SK-MEL-5 (cell line): ENCODE measurements around the gene ORAI2. TPM values are rescaled to one million over a fixed set of nuclear protein-coding genes. Genes with fewer than 3 reads are reported as not detected.
"Not testable (repeated sequence)": the region's sequence is repeated elsewhere in the genome, so short reads cannot be mapped to it uniquely, and the experiment has no call there.

Source experiments
- DNase-seq: peaks from one replicate; pipeline ENCODE4 v3.0.0-alpha.2; 2016; ENCODE audit warnings: low read depth, low spot score
- in situ Hi-C: cut with HindIII; loops from 2 replicates; pipeline ENCODE4 v1.10.0; 2016; ENCODE audit warnings: low sequenced_read_pairs, high pct_unique_total_duplicates, low pct_unique_long_range_greater_than_20kb
- total RNA-seq: library from RNA; depleted of rRNA; stranded (reverse); fragments of >200 nt; shearing (Covaris generic); gene quantifications from 2 replicates; pipeline ENCODE4 v1.2.3, GENCODE V29; 2014

ORAI2 gene
- total RNA-seq, 1 experiment from 2014 or later = 22.3 TPM

DNA sequence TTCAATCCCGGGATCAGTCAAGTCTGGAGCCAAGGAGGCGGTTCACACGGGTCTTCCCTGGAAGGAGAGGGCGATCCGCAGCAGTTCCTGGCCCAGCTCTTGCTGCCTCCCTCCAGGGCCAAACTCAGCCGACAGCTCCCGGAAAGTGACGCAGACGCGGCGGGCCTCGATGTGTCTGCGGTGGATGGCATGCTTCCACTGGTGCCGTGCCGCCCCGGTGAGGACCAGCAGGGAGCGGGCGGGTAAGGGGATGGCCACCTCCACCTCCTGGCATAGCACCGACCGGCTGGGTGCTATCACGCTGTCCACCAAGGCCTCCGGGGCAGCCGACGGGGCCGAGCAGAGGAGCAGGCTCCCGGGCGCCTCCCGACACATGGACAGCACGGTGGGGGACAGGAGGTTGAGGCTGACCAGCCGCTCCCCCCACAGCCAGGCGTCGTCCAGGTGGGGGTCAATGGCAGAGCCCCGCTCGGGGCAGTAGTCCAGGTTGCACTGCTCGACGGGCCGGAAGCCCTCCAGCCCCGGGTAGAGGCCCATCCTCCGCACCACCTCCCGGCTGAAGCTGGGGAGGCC is 24.1 kb downstream of the ORAI2 start:
- no peak for DNase-seq
- in situ Hi-C loops = no loop called here

DNA sequence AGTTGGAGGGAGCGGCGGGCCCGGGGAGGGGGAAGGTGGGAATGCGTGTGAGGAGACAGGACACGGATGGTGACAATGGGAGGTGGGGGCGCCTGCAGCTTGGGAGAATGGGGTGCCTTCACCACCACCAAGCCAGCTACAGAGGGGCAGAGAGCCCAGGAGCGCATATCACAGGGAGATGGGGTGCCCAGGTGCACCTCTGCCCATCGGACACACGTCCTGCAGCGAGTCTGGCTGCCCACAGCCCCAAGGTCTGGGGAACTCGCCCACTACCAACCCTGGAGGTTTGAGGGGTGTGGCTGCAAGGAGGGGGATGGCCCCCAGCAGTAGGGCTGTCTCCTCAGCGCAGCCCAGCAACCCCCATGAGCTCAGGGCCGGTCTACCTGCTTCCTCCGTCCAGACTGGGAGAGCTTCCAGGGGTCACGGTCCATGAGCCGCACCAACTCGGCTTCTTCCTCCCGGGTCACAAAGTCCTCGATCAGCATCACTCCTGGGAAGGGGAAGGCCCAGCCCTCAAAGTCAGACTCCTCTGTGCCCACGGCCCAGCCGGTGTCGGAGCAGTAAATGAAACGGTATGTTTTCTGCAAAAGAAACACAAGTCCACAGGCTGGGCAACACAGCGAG is 26.0 kb downstream of the ORAI2 start:
- DNase-seq = no peak
- in situ Hi-C loops = no loop called here

DNA sequence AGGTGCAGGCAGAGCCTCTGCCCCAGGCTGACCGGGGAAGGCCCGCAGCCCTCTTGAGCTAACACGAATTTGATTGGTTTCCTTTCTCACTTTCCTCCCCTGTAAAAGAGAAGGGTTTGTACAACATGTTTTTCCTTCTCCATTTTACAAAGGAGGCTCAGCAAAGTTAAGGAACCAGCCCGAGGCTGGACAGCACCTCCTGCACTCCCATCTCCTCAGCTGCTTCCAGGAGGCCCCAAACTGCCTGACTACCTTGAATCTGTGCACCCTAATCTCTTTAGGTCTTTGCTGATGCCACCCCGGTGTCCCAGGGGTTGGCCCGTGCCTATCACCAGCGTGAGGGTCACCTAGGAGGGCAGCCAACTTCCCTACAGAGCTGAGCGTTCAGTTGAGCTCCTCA is 27.1 kb downstream of the ORAI2 start:
- in situ Hi-C loops = no loop called here
- no peak for DNase-seq

DNA sequence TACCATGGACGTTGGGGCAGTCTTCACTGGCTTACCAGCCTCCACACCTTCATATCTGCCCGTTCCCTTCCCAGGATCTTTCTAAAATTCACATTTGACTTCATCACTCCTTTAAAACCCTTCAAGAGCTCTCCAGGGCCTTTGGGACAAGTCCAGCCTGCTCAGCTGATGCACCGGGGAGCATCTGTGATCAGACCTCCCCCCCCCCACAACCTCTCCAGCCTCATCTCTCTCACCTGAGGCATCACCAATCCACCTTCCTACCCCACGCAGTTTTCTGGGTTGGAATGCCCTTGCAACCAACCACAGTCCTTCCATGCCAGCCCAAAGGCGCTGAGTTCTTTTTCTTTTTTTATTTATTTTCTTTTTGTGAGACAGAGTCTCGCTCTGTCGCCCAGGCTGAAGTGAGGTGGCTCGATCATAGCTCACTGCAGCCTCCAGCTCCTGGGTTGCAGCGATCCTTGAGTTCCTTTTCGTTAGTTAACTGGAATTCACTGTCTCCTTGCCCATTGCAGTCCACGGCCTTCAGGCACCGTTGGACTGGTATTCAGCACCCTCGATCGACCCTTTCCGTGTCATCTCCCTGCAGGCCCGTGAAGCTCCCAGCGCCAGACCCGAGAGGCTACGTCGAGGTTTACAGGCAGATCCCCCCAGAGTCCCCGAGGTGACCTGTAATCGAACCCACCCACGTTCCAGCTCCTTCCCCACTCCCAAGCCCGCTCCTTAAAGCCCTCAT is 30.6 kb downstream of the ORAI2 start:
- in situ Hi-C loops = no loop called here
- DNase-seq = no peak

DNA sequence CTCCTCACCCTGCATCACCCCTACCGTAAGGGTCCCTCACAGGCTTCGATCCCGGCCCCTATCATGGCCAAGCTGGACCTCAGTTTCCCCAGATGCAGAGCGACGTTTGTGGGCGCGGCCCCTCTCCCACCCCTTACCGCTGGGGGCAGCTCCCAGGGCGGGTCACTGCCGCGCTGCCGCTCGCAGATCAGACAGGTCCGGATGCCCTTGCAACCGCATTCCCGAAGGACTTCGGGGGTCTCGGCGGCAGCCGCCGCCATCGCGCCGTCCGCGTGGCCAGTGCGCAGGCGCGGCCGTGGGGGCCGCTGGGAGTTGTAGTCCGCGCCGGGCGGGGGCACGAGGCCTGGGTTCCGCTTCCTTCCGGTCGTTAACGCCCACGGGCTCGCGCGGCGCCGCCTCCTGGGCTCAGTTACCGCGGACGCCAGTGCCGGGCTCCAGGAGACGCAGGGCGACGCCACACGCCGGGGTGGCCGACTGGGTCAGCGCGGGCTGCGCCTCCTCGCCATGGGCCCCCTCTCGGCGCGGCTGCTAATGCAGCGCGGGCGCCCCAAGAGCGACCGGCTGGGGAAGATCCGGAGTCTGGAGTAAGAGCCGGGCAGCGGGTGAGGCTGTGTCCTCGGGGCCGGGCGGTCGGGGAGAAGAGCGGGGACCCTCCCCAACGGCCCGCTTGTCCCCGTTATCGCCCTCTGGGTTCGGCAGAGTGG is 31.4 kb downstream of the ORAI2 start, which contains the start of the genes ALKBH4 and LRWD1:
TSS of gene ALKBH4 (minus strand) at position 287 of the 704 bp plus-strand sequence. CDS start at position 260, 27 bp downstream.
TSS of gene LRWD1 (plus strand) at position 408 of the 704 bp plus-strand sequence. CDS start at position 505, 97 bp downstream.
- in situ Hi-C loops = no loop called here
- DNase-seq = peak; percentile 94

DNA sequence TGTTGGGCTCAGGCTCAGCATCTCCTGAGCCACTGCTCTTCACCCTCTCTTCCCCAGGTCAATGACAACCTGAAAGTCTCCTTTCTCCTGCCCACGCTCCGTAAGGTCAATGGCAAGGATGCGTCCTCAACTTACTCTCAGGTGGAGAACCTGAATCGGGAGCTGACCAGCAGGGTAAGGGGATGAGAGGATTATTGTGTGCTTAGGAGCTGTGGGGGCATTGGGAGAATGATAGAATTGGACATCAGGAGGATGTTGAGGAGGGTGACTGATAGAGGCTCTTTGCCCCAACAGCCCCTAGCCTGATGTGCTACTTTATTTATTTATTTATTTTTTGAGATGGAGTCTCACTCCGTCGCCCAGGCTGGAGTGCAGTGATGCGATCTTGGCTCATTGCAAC is 32.7 kb downstream of the ORAI2 start:
- in situ Hi-C loops = no loop called here

DNA sequence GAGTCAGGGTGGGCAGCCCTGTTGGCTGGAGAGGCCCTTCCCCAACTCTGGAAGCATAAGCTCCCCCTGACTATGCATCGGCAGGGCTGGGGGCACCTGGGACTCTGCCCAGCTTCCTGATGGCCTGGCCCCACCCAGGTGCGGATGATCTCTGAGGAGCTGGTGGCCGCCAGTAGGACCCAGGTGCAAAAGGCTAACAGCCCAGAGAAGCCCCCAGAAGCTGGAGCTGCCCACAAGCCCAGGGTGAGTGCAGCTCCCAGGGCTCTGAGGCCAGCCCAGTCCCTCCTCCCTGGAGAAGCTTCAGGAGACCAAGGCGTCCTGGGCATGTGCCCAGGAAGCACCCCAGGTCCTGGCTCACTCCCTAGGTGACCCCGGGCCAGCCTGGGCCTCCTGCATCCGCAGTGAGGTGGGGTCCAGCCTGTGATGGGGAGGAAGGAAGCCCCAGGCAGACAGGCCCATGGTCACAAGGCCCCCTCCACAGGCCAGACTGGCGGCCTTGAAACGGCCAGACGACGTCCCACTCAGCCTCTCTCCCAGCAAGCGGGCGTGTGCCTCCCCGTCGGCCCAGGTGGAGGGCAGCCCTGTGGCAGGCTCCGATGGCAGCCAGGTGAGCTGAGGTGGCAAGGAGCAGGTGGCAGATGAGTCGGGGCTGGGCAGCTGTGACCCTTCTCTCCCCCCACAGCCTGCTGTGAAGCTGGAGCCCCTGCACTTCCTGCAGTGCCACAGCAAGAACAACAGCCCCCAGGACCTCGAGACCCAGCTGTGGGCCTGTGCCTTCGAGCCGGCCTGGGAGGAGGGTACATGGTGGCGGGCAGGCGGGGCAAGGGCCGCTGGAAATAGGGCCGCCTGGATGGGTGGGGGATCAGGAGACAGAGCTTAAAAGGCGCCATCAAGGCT is 34.5 kb downstream of the ORAI2 start:
- in situ Hi-C loops = no loop called here
- DNase-seq = no peak

More for the DNA sequence above, 32.7 kb downstream of the ORAI2 start:
- no peak for DNase-seq

DNA sequence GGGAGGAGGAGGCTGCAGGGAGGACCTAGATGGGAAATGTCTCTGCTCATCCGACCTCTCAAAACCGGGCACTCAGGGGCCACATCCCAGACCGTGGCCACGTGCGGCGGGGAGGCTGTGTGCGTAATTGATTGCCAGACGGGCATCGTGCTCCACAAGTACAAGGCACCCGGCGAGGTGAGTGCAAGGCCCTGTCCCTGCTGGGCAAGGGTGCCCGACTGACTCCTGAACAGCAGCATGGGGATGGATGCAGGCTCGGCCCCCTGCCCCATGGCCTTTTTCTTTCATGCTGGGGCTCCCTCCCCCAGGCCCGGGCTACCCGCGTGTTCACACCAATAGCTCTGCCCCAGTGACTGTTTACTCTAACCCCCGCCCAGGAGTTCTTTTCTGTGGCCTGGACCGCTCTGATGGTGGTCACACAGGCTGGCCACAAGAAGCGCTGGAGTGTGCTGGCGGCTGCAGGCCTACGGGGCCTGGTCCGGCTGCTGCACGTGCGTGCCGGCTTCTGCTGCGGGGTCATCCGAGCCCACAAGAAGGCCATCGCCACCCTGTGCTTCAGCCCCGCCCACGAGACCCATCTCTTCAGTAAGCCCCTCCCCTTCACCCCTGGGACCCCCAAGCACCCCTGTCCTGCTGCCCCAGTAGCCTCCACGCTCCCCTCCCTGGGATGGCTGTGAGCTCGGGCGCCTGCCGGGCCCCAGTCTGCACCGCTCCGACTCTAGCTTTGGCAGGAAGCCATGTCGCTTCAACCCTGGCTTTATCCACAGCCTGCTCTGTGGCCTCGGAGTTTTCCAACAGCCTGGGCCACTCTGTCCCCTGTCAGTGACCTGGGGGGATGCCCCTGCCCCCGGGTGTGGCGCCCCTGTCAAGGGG is 35.3 kb downstream of the ORAI2 start:
- in situ Hi-C loops = no loop called here
- no peak for DNase-seq

DNA sequence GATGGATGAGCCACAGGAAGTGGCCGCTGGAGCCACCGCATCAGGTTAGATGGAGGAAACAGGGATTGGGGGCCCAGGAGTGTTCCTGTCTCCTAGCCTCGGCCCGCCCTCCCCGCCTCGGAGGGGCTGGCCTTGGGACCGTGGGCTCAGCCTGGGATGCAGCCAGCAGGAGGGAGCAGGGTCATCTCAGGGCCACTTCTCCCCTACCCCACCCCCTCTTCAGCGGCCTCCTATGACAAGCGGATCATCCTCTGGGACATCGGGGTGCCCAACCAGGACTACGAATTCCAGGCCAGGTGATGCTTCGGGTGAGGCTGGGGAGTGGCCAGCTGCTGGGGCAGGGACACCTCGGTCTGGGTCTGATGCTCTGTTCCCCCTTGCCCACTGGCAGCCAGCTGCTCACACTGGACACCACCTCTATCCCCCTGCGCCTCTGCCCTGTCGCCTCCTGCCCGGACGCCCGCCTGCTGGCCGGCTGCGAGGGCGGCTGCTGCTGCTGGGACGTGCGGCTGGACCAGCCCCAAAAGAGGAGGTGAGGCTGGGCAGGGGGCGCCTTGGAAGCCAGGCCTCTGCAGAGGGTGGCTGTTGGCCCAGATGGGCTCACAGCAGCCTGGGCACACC is 36.1 kb downstream of the ORAI2 start:
- no peak for DNase-seq
- in situ Hi-C loops = no loop called here

DNA sequence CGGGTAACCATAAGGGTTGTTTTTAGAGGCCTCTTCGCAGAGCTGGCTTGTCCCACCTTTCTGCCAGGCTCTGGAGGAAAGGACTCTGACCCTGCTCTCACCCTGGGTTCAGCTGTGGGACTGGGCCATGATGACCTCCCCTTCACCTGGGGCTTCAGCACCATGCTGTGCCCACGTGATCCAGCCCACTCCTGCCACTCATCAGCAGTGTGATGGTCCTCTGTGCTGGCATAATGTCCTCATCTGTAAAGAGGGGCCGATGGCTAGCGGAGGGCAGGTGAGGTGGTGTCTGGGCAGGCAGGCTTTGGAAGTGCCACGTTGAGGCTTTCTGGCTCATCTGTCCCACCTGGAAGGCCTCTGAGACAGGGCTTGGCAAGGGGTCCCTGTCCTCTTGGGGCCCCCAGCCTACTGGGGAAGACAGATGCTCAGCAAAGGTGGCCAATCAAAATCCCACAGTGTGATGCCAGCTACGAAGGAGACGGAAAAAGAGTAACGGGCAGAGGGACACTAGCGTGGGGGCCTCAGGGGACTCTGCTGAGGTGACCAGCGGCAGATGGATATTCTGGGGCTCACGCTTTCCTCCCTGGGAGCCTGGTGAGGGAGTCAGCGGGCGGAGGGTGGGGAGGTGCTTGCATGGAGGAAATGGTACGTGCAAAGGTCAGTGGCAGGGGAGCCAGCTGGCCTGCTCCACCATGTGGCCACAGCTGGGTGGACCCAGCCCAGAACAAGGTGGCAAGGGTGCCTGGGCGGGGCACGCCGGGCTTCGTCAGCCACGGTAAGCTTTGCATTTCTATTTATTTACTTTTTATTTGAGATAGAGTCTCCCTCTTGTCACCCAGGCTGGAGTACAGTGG is 36.8 kb downstream of the ORAI2 start:
- DNase-seq = no peak
- in situ Hi-C loops = no loop called here

DNA sequence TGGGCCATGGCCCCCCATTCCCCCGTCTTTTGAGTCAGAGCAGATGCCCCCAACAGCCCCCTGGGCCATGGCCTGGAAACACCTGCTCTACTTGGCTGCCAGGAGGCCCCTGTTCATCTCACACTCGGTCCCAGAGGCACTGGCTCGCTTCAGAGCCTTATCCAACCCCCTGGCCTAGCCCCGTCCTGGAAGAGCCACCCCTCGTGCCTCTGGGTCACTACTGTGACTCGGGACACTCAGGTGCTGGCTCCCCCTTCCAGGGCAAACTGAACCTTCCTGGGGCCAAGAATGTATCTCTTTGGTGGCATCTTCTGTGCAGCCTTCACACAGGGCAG is 38.4 kb downstream of the ORAI2 start:
- no peak for DNase-seq
- in situ Hi-C loops = no loop called here

DNA sequence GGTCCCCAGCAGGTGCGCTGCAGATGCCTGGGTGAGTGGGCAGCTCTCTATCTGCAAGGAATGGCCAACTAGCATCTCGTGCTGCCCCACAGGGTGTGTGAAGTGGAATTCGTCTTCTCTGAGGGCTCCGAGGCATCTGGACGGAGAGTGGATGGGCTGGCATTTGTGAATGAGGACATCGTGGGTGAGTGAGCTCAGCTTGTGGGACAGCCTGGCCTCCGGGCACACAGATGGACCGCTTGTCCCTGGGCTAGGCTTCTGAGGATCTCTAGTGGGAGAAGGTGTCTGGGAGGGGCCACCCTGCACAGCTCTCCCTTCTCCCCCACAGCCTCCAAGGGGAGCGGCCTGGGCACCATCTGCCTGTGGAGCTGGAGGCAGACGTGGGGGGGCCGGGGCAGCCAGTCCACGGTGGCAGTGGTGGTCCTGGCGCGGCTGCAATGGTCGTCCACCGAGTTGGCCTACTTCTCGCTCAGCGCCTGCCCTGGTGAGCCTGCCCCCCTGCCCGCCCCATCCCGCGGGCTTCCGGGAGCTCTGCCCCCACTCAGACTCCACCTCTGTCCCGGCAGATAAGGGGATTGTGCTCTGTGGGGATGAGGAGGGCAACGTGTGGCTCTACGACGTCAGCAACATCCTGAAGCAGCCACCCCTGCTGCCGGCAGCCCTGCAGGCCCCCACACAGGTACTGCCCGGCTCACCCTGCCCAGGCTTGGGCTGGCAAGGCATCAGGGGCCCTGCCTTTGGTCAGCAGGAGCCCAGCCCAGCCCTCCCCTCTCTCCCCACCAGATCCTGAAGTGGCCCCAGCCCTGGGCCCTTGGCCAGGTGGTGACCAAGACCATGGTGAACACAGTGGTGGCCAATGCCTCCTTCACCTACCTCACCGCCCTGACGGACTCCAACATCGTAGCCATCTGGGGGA is 39.0 kb downstream of the ORAI2 start:
- in situ Hi-C loops = no loop called here
- DNase-seq = no peak

DNA sequence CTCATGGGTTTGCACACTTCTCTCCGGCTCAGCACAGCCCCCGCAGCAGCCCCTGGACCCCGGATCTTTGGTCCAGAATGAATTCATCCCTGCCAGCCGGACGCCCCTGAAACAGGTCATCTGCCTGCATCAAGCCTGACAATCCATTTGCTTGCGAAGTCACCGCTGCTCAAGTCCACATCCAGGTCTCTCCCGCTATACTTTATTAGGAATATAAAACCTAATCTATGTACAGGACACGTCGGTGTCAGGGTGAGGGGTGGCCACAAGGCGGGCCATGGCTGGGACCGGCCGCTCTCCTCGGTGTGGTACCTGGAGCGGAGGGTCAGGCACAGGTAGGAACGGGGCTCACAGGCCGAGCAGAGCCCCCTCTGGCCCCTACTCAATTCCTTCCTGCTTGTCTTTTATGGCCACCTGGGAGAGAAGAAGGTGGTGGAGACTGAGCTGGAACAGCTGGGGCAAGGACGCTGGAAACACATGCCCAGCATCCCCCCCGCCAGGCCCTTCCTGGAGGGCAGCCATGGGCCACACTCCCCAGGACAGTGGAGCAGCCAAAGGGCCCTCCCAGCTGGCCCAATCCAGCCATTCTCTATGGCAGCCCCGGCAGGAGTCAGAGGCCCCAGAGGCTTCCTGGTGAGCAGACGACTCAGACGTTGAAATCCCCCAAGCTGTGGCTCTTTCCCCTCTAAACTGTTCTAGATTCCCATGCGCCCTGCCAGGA is 40.1 kb downstream of the ORAI2 start:
- no peak for DNase-seq
- in situ Hi-C loops = no loop called here

DNA sequence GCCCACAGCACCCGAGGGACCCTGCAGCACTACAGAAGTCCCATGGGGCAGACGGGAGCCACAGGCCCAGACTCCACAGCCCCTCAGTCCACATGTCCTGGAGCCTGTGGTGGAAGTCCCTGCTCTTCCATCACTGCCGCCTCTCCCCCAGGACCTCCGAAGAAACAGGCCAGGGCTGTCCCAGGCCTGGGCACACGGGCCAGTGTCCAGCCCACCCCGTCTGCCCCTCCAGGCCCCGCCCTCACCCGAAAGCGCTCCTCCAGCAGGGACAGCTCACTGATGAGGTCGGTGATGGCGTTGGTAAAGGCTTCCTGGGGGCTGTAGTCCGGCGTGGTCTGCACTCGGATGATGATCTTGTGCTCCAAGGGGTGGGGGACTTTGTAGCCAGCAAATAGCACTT is 40.7 kb downstream of the ORAI2 start:
- in situ Hi-C loops, DNase-seq: not testable (repeated sequence)
